ENCODE results near the gene LARP1B. TPM values are rescaled to one million over a fixed set of nuclear protein-coding genes. Genes with fewer than 3 reads are reported as not detected.
"Not testable (repeated sequence)": the region's sequence is repeated elsewhere in the genome, so short reads cannot be mapped to it uniquely, and the experiment has no call there.

The LARP1B gene
- total and polyA plus RNA-seq, 2 donors (not counting 1 experiment from before 2014, with no cell fraction given): 16.8 to 17.1 TPM

DNA sequence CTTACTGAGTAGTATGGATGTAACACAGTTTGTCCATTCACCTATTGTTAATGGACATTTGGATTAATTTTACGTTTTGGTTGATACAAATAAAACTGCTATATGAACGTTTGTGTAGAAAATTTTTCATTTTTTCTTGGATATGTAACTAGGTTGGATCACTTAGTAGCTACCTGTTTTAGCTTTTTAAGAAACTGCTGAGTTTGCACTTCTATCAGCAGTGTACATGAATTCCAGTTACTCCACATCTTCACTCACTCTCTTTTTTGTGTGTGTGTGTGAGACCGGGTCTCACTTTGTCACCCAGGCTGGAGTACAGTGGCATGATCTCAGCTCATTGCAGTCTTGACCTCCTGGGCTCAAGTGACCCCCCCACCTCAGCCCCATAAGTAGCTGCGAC lies 15.4 kb downstream of the LARP1B start:
- H3K36me3 ChIP-seq (ENCODE audit: control insufficient read depth, insufficient read depth, low read length): no peaks in the 10 kb centered on the region
- H3K9ac ChIP-seq (ENCODE audit: insufficient read depth, low read length): no peak overlapping the region
- no peaks in the 10 kb centered on the region for H3K27me3 ChIP-seq (ENCODE audit: control insufficient read depth, insufficient read depth, low read length)
- TF ChIP-seq, protein P1, sequence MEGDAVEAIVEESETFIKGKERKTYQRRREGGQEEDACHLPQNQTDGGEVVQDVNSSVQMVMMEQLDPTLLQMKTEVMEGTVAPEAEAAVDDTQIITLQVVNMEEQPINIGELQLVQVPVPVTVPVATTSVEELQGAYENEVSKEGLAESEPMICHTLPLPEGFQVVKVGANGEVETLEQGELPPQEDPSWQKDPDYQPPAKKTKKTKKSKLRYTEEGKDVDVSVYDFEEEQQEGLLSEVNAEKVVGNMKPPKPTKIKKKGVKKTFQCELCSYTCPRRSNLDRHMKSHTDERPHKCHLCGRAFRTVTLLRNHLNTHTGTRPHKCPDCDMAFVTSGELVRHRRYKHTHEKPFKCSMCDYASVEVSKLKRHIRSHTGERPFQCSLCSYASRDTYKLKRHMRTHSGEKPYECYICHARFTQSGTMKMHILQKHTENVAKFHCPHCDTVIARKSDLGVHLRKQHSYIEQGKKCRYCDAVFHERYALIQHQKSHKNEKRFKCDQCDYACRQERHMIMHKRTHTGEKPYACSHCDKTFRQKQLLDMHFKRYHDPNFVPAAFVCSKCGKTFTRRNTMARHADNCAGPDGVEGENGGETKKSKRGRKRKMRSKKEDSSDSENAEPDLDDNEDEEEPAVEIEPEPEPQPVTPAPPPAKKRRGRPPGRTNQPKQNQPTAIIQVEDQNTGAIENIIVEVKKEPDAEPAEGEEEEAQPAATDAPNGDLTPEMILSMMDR (conservative IDR thresholded peaks at IDR 0.05 in 1 of 2, IDR thresholded peaks at IDR 0.05 in 1 of 2; ENCODE audit: low read depth in 1 of 2, low read length in 2 of 2): no peak
- no peak for TF ChIP-seq EZH2 (IDR thresholded peaks at IDR 0.05; ENCODE audit: low read length, missing control alignments)
- no peak overlapping the region for H2AFZ ChIP-seq (ENCODE audit: low read length)
- H3K9me3 ChIP-seq (ENCODE audit: control insufficient read depth, insufficient read depth, low read depth, low read length): no peaks in the 10 kb centered on the region
- H3K4me3 ChIP-seq (replicated peaks in 1 of 4; ENCODE audit: control extremely low read depth in 1 of 4, insufficient read depth in 1 of 4, low read depth in 3 of 4, low read length in 4 of 4): no peak overlapping the region
- H4K20me1 ChIP-seq (ENCODE audit: control insufficient read depth, extremely low read depth, insufficient read depth, low read length): no peaks in the 10 kb centered on the region
- H3K79me2 ChIP-seq (ENCODE audit: control insufficient read depth, insufficient read depth, low read length): no peaks in the 10 kb centered on the region
- no peak overlapping the region for H3K4me2 ChIP-seq (ENCODE audit: extremely low read depth, insufficient read depth, low read length)
- H3K4me1 ChIP-seq (ENCODE audit: control insufficient read depth, extremely low read depth, insufficient read depth, low read length): no peaks in the 10 kb centered on the region
- H3K27ac ChIP-seq (ENCODE audit: insufficient read depth, low read length): no peak overlapping the region
- DNase-seq (ENCODE audit: low read depth in 2 of 2): no peak

GRCh38 chr4:128095293-128095692 lies 34.2 kb downstream of the LARP1B start:
- not testable (repeated sequence) for DNase-seq (ENCODE audit: low read depth in 2 of 2); H3K79me2 ChIP-seq (ENCODE audit: control insufficient read depth, insufficient read depth, low read length); H2AFZ ChIP-seq (ENCODE audit: low read length); H3K27me3 ChIP-seq (ENCODE audit: control insufficient read depth, insufficient read depth, low read length); H3K36me3 ChIP-seq (ENCODE audit: control insufficient read depth, insufficient read depth, low read length); H3K9ac ChIP-seq (ENCODE audit: insufficient read depth, low read length); H3K4me3 ChIP-seq (replicated peaks in 1 of 4; ENCODE audit: control extremely low read depth in 1 of 4, insufficient read depth in 1 of 4, low read depth in 3 of 4, low read length in 4 of 4); H3K4me2 ChIP-seq (ENCODE audit: extremely low read depth, insufficient read depth, low read length); H3K4me1 ChIP-seq (ENCODE audit: control insufficient read depth, extremely low read depth, insufficient read depth, low read length); H4K20me1 ChIP-seq (ENCODE audit: control insufficient read depth, extremely low read depth, insufficient read depth, low read length); H3K9me3 ChIP-seq (ENCODE audit: control insufficient read depth, insufficient read depth, low read depth, low read length); H3K27ac ChIP-seq (ENCODE audit: insufficient read depth, low read length)

DNA sequence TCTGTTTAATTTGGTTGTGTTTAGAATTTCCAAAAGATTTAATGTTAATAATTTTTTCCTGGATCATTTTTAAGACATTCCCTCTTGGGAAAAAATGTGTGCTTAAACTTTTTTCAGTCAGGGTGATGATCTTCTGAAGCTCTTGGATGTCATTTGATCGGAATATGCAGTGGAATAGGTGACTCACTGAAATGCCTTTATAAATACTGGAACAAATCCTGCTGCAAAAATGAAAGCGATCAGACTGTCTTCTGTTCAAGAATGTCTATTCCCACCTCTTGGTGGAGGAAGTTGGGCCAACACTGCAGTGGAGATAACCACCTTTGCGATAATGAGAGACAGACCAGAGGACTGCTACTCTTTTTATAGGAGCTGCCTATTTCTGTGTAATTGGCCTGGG lies 46.7 kb downstream of the LARP1B start:
- DNase-seq (ENCODE audit: low read depth in 2 of 2): peak; percentile 5 to 92
- H3K27ac ChIP-seq (ENCODE audit: insufficient read depth, low read length): no peak overlapping the region
- H3K4me3 ChIP-seq (replicated peaks in 1 of 4; ENCODE audit: control extremely low read depth in 1 of 4, insufficient read depth in 1 of 4, low read depth in 3 of 4, low read length in 4 of 4): no peak overlapping the region
- no peaks in the 10 kb centered on the region for H3K36me3 ChIP-seq (ENCODE audit: control insufficient read depth, insufficient read depth, low read length)
- TF ChIP-seq, protein P1 (conservative IDR thresholded peaks at IDR 0.05 in 1 of 2, IDR thresholded peaks at IDR 0.05 in 1 of 2; ENCODE audit: low read depth in 1 of 2, low read length in 2 of 2): no peak
- TF ChIP-seq EZH2 (IDR thresholded peaks at IDR 0.05; ENCODE audit: low read length, missing control alignments): no peak
- H4K20me1 ChIP-seq (ENCODE audit: control insufficient read depth, extremely low read depth, insufficient read depth, low read length): no peaks in the 10 kb centered on the region
- H3K9me3 ChIP-seq (ENCODE audit: control insufficient read depth, insufficient read depth, low read depth, low read length): no peaks in the 10 kb centered on the region
- no peaks in the 10 kb centered on the region for H3K79me2 ChIP-seq (ENCODE audit: control insufficient read depth, insufficient read depth, low read length)
- H3K9ac ChIP-seq (ENCODE audit: insufficient read depth, low read length): no peak overlapping the region
- no peaks in the 10 kb centered on the region for H3K27me3 ChIP-seq (ENCODE audit: control insufficient read depth, insufficient read depth, low read length)
- H2AFZ ChIP-seq (ENCODE audit: low read length): no peak overlapping the region
- no peak overlapping the region for H3K4me2 ChIP-seq (ENCODE audit: extremely low read depth, insufficient read depth, low read length)
- H3K4me1 ChIP-seq (ENCODE audit: control insufficient read depth, extremely low read depth, insufficient read depth, low read length): no peaks in the 10 kb centered on the region

Measured in fibroblast of lung (primary cell).